ENCODE data around the gene HNRNPUL1. TPM values are rescaled to one million over a fixed set of nuclear protein-coding genes. Genes with fewer than 3 reads are reported as not detected.

The HNRNPUL1 gene
- total RNA-seq, 2 donors from 2014 or later: 88.8 to 109 TPM

- Histone ChIP-seq H3K27ac (peak overlapping the region; percentile 95 to 97), H3K9me3 (no peaks in the 10 kb centered on the region), H3K36me3 (peaks cover 25% of the 10 kb centered on the region), H3K4me1 (peaks cover 0 to 36% of the 10 kb centered on the region in 2 donors), H3K27me3 (no peaks in the 10 kb centered on the region), H3K4me3 (peak overlapping the region; percentile 45 to 60)
- no peak for TF ChIP-seq CTCF (IDR thresholded peaks at IDR 0.05)
- peak; percentile 83 for DNase-seq (ENCODE audit: low spot score)
These were observed 926 bp upstream of the HNRNPUL1 start for GRCh38 chr19:41263042-41263849.

DNA sequence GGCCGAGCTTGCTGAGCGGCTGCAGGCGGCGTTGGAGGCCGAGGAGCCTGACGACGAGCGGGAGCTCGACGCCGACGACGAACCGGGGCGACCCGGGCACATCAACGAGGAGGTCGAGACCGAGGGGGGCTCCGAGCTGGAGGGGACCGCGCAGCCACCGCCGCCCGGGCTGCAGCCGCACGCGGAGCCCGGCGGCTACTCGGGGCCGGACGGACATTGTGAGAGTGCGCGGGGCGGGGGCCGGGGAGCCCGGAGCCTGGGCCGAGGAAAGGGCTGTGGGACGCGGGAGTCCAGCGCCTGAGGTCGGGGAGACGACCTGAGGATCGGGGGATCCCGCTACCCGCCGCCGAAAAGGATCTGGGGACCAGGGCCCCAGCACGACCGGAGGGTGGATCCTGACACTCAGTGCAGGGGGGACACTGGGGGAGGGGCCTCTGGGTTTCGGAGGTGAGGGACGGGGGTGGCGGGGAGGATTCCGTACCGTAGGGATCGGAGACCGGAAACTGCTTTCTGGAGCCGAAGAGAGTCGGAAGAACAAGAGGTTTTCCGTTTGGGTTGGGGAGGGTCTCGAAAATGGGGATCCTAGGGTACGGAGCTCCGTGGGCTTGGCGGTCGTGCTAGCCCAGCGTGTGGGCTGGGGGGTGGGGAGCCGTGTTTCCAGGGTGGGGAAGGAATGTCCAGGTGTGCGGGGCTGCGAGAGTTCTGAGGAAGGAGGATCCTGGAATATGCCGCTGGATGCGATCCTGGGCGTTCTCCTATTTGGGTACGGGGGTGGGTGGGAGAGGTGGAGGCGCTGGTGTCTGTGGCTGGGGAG is 616 bp downstream of the HNRNPUL1 start:
- DNase-seq (ENCODE audit: low spot score): no peak

DNA sequence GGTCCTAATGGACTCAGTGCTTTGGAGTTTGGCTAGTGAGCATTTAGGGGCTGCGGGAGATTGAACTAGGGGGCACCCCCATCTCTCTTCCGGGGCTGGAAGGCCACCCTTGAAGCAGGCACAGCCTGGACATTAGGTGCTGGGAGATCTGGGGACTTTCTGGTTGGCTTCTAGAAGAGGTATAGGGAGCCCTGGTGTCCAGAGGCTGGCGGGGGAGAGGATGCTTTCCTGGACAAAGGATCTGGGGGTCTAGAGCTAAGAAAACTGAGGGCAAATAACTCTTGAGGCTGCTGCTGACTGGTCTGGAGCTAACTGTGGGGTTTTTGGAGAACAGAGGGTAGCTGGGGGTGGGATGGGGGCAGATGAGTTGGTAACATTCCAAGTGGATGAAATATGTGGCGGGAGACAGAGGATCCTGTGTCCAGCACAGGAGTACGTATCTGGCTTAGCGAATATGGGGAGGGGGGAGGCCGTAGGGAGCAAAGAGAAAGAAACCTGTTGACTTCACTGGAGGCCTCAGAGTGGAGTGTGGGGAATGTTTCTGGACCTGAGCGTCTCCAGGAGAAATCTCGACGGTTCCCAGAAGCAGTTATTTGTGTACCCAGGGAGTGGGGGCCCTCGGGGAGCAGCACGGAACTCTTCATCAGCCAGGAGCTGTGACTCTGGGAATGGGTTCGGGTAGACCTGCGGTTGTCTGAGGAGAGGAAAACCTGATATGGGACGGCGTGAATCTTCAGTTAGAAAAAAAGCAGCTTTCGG is 1.4 kb downstream of the HNRNPUL1 start:
- Histone ChIP-seq H3K9me3 (no peaks in the 10 kb centered on the region), H3K4me3 (peak overlapping the region; percentile 86 to 94), H3K36me3 (peaks cover 31% of the 10 kb centered on the region), H3K4me1 (peaks cover 0 to 36% of the 10 kb centered on the region in 2 donors), H3K27me3 (no peaks in the 10 kb centered on the region), H3K27ac (peak overlapping the region; percentile 98 to 100)
- TF ChIP-seq CTCF (IDR thresholded peaks at IDR 0.05): no peak
- DNase-seq (ENCODE audit: low spot score): no peak

More for the DNA sequence above, 616 bp downstream of the HNRNPUL1 start:
- Histone ChIP-seq H3K27ac (peak overlapping the region; percentile 98 to 100), H3K4me1 (peaks cover 0 to 36% of the 10 kb centered on the region in 2 donors), H3K36me3 (peaks cover 25% of the 10 kb centered on the region), H3K4me3 (peak overlapping the region; percentile 86 to 94), H3K27me3 (no peaks in the 10 kb centered on the region), H3K9me3 (no peaks in the 10 kb centered on the region)
- peak in 1 of 2 donors; percentile 48 for TF ChIP-seq CTCF (IDR thresholded peaks at IDR 0.05)

DNA sequence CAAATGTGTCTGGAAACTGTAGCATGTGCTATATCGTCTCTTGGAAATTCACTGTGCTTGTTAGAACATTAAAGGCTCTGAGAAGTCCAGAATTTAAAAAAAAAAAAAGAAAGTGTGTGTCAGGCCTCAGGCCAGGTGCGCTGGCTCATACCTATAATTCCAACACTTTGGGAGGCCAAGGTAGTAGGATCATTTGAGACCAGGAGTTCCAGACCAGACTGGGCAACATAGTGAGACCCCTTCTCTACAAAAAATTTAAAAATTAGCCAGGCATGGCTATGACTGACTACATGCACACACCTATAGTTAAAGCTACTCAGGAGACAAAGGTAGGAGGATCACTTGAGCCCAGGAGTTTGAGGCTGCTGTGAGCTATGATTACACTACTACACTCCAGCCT is 4.9 kb downstream of the HNRNPUL1 start:
- Histone ChIP-seq H3K4me1 (peaks cover 0 to 27% of the 10 kb centered on the region in 2 donors), H3K27ac (no peak overlapping the region), H3K27me3 (no peaks in the 10 kb centered on the region), H3K4me3 (no peak overlapping the region), H3K36me3 (peaks cover 66% of the 10 kb centered on the region), H3K9me3 (no peaks in the 10 kb centered on the region)
- TF ChIP-seq CTCF (IDR thresholded peaks at IDR 0.05): no peak
- DNase-seq (ENCODE audit: low spot score): no peak

- H3K27ac ChIP-seq: no peak overlapping the region
- H3K27me3 ChIP-seq: no peaks in the 10 kb centered on the region
- peaks cover 71% of the 10 kb centered on the region for H3K36me3 ChIP-seq
- H3K9me3 ChIP-seq: no peaks in the 10 kb centered on the region
- TF ChIP-seq CTCF (IDR thresholded peaks at IDR 0.05): no peak
- H3K4me3 ChIP-seq: no peak overlapping the region
- no peak for DNase-seq (ENCODE audit: low spot score)
- peaks cover 0 to 27% of the 10 kb centered on the region in 2 donors for H3K4me1 ChIP-seq
These were observed 5.4 kb downstream of the HNRNPUL1 start for GRCh38 chr19:41269571-41269970.
